Endothelial cell (in vitro differentiated cells): ENCODE data around the gene ANKZF1. TPM values are rescaled to one million over a fixed set of nuclear protein-coding genes. Genes with fewer than 3 reads are reported as not detected.
A peak's percentile ranks its signal among the peaks of the same experiment; 100 is the strongest.

Source experiments
- DNase-seq: peaks from one replicate; pipeline ENCODE4 v3.0.0; 2021; ENCODE audit warnings: low spot score
- H3K27ac Mint-ChIP-seq: one replicate; pipeline ENCODE4 v1.8.0; 2021; ENCODE audit warnings: mixed read lengths, inconsistent platforms; ENCODE audit not compliant: unreplicated experiment
- H3K27me3 Mint-ChIP-seq: one replicate; pipeline ENCODE4 v1.8.0; 2021; ENCODE audit warnings: mild to moderate bottlenecking, moderate library complexity, mixed read lengths, inconsistent platforms; ENCODE audit not compliant: unreplicated experiment
- H3K36me3 Mint-ChIP-seq: one replicate; pipeline ENCODE4 v1.8.0; 2021; ENCODE audit warnings: mild to moderate bottlenecking, low read depth, mixed read lengths, inconsistent platforms; ENCODE audit not compliant: unreplicated experiment
- H3K4me1 Mint-ChIP-seq: one replicate; pipeline ENCODE4 v1.8.0; 2021; ENCODE audit warnings: mild to moderate bottlenecking, mixed read lengths, inconsistent platforms; ENCODE audit not compliant: unreplicated experiment
- H3K4me3 Mint-ChIP-seq: one replicate; pipeline ENCODE4 v1.8.0; 2021; ENCODE audit warnings: mild to moderate bottlenecking, mixed read lengths, inconsistent platforms; ENCODE audit not compliant: unreplicated experiment
- H3K9me3 Mint-ChIP-seq: one replicate; pipeline ENCODE4 v1.8.0; 2021; ENCODE audit warnings: mixed read lengths, inconsistent platforms; ENCODE audit not compliant: unreplicated experiment
- total RNA-seq: library from RNA; stranded (reverse); fragmentation: NEBNext Ultra II Directional; extraction: Animal tissue kit (Norgen Biotek cat#: 25700); gene quantifications from one replicate; pipeline ENCODE4 v1.2.1, GENCODE V29; 2021; ENCODE audit not compliant: unreplicated experiment
- TF ChIP-seq, protein P1 (sequence below): fragments of 200-600 bp; sonication (generic); IDR thresholded peaks from one replicate; pipeline ENCODE4 v1.5.0; 2021; ENCODE audit warnings: antibody characterized with exemption; ENCODE audit not compliant: unreplicated experiment

Gene ANKZF1
- total RNA-seq, 1 donor from 2014 or later: 43.8 TPM

- Mint-ChIP-seq H3K36me3 (peaks cover 6% of the 10 kb centered on the region), H3K4me3 (peak within 1 kb of the TSS; percentile 96), H3K27ac (peak within 1 kb of the TSS; percentile 98), H3K4me1 (peaks cover 26% of the 10 kb centered on the region), H3K9me3 (no peaks in the 10 kb centered on the region), H3K27me3 (peaks cover 14% of the 10 kb centered on the region)
- TF ChIP-seq, protein P1, sequence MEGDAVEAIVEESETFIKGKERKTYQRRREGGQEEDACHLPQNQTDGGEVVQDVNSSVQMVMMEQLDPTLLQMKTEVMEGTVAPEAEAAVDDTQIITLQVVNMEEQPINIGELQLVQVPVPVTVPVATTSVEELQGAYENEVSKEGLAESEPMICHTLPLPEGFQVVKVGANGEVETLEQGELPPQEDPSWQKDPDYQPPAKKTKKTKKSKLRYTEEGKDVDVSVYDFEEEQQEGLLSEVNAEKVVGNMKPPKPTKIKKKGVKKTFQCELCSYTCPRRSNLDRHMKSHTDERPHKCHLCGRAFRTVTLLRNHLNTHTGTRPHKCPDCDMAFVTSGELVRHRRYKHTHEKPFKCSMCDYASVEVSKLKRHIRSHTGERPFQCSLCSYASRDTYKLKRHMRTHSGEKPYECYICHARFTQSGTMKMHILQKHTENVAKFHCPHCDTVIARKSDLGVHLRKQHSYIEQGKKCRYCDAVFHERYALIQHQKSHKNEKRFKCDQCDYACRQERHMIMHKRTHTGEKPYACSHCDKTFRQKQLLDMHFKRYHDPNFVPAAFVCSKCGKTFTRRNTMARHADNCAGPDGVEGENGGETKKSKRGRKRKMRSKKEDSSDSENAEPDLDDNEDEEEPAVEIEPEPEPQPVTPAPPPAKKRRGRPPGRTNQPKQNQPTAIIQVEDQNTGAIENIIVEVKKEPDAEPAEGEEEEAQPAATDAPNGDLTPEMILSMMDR: no peak
- peak; percentile 95 for DNase-seq
Observed at GRCh38 chr2:219245148-219245898, 15.7 kb downstream of the ANKZF1 start, which contains the start of the genes GLB1L and STK16. TSS of gene GLB1L (minus strand) at chr2:219245444. CDS start at chr2:219243573, 1,871 bp downstream. TSS of gene STK16 (plus strand) at chr2:219245479. CDS start at chr2:219246000, 521 bp downstream.

- DNase-seq: no peak
- H3K4me1 Mint-ChIP-seq: peaks cover 26% of the 10 kb centered on the region
- H3K27ac Mint-ChIP-seq: peak overlapping the region; percentile 98
- H3K27me3 Mint-ChIP-seq: peaks cover 14% of the 10 kb centered on the region
- H3K4me3 Mint-ChIP-seq: peak overlapping the region; percentile 96
- TF ChIP-seq, protein P1: no peak
- peaks cover 9% of the 10 kb centered on the region for H3K36me3 Mint-ChIP-seq
- no peaks in the 10 kb centered on the region for H3K9me3 Mint-ChIP-seq
Observed at GRCh38 chr2:219245899-219246230, 16.3 kb downstream of the ANKZF1 start.

DNA sequence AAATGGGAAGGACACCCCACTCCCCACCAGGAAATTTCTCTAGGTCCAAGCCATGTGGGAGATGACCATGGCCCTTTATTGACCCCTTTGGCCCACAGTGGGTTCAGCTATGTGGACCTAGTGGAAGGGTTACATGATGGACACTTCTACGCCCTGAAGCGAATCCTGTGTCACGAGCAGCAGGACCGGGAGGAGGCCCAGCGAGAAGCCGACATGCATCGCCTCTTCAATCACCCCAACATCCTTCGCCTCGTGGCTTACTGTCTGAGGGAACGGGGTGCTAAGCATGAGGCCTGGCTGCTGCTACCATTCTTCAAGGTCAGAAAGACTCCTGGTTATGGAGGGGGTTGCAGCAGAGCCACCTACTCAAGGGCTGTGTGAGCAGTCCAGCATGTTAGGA lies 17.0 kb downstream of the ANKZF1 start:
- peaks cover 14% of the 10 kb centered on the region for H3K36me3 Mint-ChIP-seq
- no peak for DNase-seq
- no peak overlapping the region for H3K27ac Mint-ChIP-seq
- H3K4me1 Mint-ChIP-seq: peaks cover 28% of the 10 kb centered on the region
- H3K4me3 Mint-ChIP-seq: peak overlapping the region; percentile 67
- no peaks in the 10 kb centered on the region for H3K9me3 Mint-ChIP-seq
- H3K27me3 Mint-ChIP-seq: peaks cover 14% of the 10 kb centered on the region
- TF ChIP-seq, protein P1: no peak

GRCh38 chr2:219247678-219248642 lies 18.4 kb downstream of the ANKZF1 start:
- peaks cover 31% of the 10 kb centered on the region for H3K4me1 Mint-ChIP-seq
- no peaks in the 10 kb centered on the region for H3K9me3 Mint-ChIP-seq
- TF ChIP-seq, protein P1: no peak
- H3K4me3 Mint-ChIP-seq: no peak overlapping the region
- H3K27ac Mint-ChIP-seq: no peak overlapping the region
- peaks cover 14% of the 10 kb centered on the region for H3K36me3 Mint-ChIP-seq
- H3K27me3 Mint-ChIP-seq: peaks cover 22% of the 10 kb centered on the region
- DNase-seq: no peak
